SK-N-SH treated with all-trans-retinoic acid at 6 μM for 48 hours (cell line): Measurements from ENCODE around the gene DAB1.
A peak's percentile ranks its signal among the peaks of the same experiment; 100 is the strongest.
"Not testable (repeated sequence)": the region's sequence is repeated elsewhere in the genome, so short reads cannot be mapped to it uniquely, and the experiment has no call there.

Source experiments
- ATAC-seq: fragments of 200-7000 bp; cut with Tn5 transposase; 3 replicates; pipeline ENCODE4 v1.9.1; 2020; ENCODE audit warnings: mild to moderate bottlenecking, moderate library complexity
- ARNTL ChIP-seq: fragments of 450-650 bp; formaldehyde crosslinking; IDR thresholded peaks from 2 replicates; pipeline ENCODE4 v1.5.0; 2020; ENCODE audit warnings: low read depth, mild to moderate bottlenecking, moderate library complexity, borderline replicate concordance
- BACH2 ChIP-seq: fragments of 250-450 bp; sonication (Bioruptor Pico); IDR thresholded peaks from 2 replicates; pipeline ENCODE4 v1.9.0; 2021; ENCODE audit warnings: mild to moderate bottlenecking, borderline replicate concordance
- CSDC2 ChIP-seq: fragments of 250-450 bp; sonication (Bioruptor Pico); IDR thresholded peaks from 2 replicates; pipeline ENCODE4 v1.5.0; 2020; ENCODE audit warnings: mild to moderate bottlenecking, moderate library complexity
- ESRRG ChIP-seq: fragments of 250-450 bp; sonication (Bioruptor Pico); IDR thresholded peaks from 2 replicates; pipeline ENCODE4 v1.6.1; 2021; ENCODE audit warnings: mild to moderate bottlenecking
- GLIS3 ChIP-seq: fragments of 250-450 bp; sonication (Bioruptor Pico); IDR thresholded peaks from 2 replicates; pipeline ENCODE4 v1.5.0; 2020; ENCODE audit warnings: mild to moderate bottlenecking, moderate library complexity
- OSR1 ChIP-seq: fragments of 250-450 bp; sonication (Bioruptor Pico); IDR thresholded peaks from 2 replicates; pipeline ENCODE4 v1.8.0; 2022; ENCODE audit warnings: moderate library complexity, mild to moderate bottlenecking, inconsistent platforms
- PPARA ChIP-seq: fragments of 250-450 bp; sonication (Bioruptor Pico); IDR thresholded peaks from 2 replicates; pipeline ENCODE4 v1.5.0; 2020; ENCODE audit warnings: mild to moderate bottlenecking, borderline replicate concordance
- SNAI2 ChIP-seq: fragments of 250-450 bp; sonication (Bioruptor Pico); IDR thresholded peaks from 2 replicates; pipeline ENCODE4 v1.5.0; 2020; ENCODE audit warnings: mild to moderate bottlenecking, moderate library complexity
- TCF4 ChIP-seq: fragments of 250-450 bp; sonication (Bioruptor Pico); IDR thresholded peaks from 2 replicates; pipeline ENCODE4 v1.8.0; 2021; ENCODE audit warnings: mild to moderate bottlenecking, moderate library complexity, borderline replicate concordance
- TOX ChIP-seq: fragments of 250-450 bp; sonication (Bioruptor Pico); IDR thresholded peaks from 2 replicates; pipeline ENCODE4 v1.8.0; 2021; ENCODE audit warnings: mild to moderate bottlenecking, moderate library complexity, borderline replicate concordance
- ZC3H10 ChIP-seq: fragments of 250-450 bp; sonication (Bioruptor Pico); IDR thresholded peaks from 2 replicates; pipeline ENCODE4 v1.5.1; 2021; ENCODE audit warnings: mild to moderate bottlenecking, moderate library complexity
- ZFP3 ChIP-seq: fragments of 250-450 bp; sonication (Bioruptor Pico); IDR thresholded peaks from 2 replicates; pipeline ENCODE4 v1.5.0; 2020; ENCODE audit warnings: mild to moderate bottlenecking, moderate library complexity
- ZFP30 ChIP-seq: fragments of 450-650 bp; formaldehyde crosslinking; IDR thresholded peaks from 2 replicates; pipeline ENCODE4 v1.5.0; 2022; ENCODE audit warnings: mild to moderate bottlenecking, moderate library complexity
- ZNF565 ChIP-seq: fragments of 450-650 bp; formaldehyde crosslinking; conservative IDR thresholded peaks from 2 replicates; pipeline ENCODE4 v1.5.0; 2020; ENCODE audit warnings: low read depth, mild to moderate bottlenecking, moderate library complexity
- ZNF70 ChIP-seq: fragments of 450-650 bp; formaldehyde crosslinking; IDR thresholded peaks from 2 replicates; pipeline ENCODE4 v1.5.0; 2020; ENCODE audit warnings: mild to moderate bottlenecking, moderate library complexity
- ZNF8 ChIP-seq: fragments of 450-650 bp; formaldehyde crosslinking; IDR thresholded peaks from 2 replicates; pipeline ENCODE4 v1.5.0; 2020; ENCODE audit warnings: mild to moderate bottlenecking, moderate library complexity
- TF ChIP-seq, protein P1 (sequence below): fragments of 250-450 bp; sonication (Bioruptor Pico); IDR thresholded peaks from 2 replicates; pipeline ENCODE4 v1.5.1; 2021; ENCODE audit warnings: mild to moderate bottlenecking, moderate library complexity
- TF ChIP-seq, protein P2 (sequence below): fragments of 250-450 bp; sonication (Bioruptor Pico); IDR thresholded peaks from 2 replicates; pipeline ENCODE4 v1.8.0; 2020; ENCODE audit warnings: mild to moderate bottlenecking, moderate library complexity, borderline replicate concordance
- TF ChIP-seq, protein P3 (sequence below): fragments of 250-450 bp; sonication (Bioruptor Pico); IDR thresholded peaks from 2 replicates; pipeline ENCODE4 v1.8.0; 2021; ENCODE audit warnings: low read depth, mild to moderate bottlenecking, moderate library complexity, borderline replicate concordance

DAB1 gene

DNA sequence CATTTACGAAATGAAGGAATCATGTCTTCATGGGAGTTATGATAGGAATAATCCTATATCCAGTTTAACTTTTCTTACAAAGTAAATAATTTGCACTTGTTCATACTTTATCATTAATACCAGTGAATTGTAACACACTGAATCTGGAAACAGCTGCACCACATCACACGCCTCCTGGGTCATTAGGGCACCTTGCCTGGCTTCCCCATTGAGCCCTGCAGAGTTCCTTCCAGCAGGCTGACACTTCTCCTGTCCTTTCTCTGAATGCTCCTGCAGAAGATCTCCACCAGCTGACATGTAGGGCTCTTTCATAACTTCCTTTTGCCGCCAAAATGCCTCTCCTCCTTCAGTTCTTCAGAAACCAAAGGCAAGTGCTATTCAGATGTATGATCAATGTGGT is 201.1 kb downstream of the DAB1 start:
- no peak for ATAC-seq
- TF ChIP-seq, protein P1, sequence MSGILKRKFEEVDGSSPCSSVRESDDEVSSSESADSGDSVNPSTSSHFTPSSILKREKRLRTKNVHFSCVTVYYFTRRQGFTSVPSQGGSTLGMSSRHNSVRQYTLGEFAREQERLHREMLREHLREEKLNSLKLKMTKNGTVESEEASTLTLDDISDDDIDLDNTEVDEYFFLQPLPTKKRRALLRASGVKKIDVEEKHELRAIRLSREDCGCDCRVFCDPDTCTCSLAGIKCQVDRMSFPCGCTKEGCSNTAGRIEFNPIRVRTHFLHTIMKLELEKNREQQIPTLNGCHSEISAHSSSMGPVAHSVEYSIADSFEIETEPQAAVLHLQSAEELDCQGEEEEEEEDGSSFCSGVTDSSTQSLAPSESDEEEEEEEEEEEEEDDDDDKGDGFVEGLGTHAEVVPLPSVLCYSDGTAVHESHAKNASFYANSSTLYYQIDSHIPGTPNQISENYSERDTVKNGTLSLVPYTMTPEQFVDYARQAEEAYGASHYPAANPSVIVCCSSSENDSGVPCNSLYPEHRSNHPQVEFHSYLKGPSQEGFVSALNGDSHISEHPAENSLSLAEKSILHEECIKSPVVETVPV (CRISPR knock-in tag), result no peak
- TF ChIP-seq ESRRG, result no peak
- no peak for TF ChIP-seq ARNTL (CRISPR knock-in tag)
- no peak for TF ChIP-seq PPARA (CRISPR knock-in tag)
- no peak for TF ChIP-seq TOX
- no peak for TF ChIP-seq ZNF565 (CRISPR knock-in tag)
- TF ChIP-seq ZFP3 (CRISPR knock-in tag), result no peak

DNA sequence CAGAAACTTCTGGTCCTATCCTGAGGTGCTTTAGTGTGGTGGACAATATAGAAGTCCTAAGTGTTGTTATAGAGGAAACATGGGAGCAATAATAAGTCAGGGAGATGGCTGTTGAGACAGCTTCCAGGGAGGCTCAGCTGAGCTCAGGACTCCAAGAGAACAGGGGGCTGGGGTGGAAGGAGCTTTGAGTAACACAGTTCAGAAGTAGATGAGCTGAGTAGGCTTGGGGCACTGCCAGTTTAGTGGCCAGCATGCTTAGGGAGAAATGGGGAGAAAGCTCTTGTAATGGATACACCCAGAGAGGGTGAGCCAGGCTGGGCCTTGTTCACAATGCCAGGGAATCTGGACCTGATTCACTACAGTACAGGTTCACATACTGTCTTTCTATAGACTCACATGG is 201.6 kb downstream of the DAB1 start:
- no peak for ATAC-seq
- no peak for TF ChIP-seq GLIS3
- TF ChIP-seq ZFP3 (CRISPR knock-in tag), result no peak
- TF ChIP-seq, protein P2, sequence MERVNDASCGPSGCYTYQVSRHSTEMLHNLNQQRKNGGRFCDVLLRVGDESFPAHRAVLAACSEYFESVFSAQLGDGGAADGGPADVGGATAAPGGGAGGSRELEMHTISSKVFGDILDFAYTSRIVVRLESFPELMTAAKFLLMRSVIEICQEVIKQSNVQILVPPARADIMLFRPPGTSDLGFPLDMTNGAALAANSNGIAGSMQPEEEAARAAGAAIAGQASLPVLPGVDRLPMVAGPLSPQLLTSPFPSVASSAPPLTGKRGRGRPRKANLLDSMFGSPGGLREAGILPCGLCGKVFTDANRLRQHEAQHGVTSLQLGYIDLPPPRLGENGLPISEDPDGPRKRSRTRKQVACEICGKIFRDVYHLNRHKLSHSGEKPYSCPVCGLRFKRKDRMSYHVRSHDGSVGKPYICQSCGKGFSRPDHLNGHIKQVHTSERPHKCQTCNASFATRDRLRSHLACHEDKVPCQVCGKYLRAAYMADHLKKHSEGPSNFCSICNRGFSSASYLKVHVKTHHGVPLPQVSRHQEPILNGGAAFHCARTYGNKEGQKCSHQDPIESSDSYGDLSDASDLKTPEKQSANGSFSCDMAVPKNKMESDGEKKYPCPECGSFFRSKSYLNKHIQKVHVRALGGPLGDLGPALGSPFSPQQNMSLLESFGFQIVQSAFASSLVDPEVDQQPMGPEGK (CRISPR knock-in tag), result no peak
- TF ChIP-seq, protein P1 (CRISPR knock-in tag), result no peak
- no peak for TF ChIP-seq ARNTL (CRISPR knock-in tag)
- no peak for TF ChIP-seq BACH2

DNA sequence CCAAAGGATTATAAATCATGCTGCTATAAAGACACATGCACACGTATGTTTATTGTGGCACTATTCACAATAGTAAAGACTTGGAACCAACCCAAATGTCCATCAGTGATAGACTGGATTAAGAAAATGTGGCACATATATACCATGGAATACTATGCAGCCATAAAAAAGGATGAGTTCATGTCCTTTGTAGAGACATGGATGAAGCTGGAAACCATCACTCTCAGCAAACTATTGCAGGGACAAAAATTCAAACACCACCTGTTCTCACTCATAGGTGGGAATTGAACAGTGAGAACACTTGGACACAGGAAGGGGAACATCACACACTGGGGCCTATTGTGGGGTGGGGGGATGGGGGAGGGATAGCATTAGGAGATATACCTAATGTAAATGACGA is 203.0 kb downstream of the DAB1 start:
- not testable (repeated sequence) for ATAC-seq

DNA sequence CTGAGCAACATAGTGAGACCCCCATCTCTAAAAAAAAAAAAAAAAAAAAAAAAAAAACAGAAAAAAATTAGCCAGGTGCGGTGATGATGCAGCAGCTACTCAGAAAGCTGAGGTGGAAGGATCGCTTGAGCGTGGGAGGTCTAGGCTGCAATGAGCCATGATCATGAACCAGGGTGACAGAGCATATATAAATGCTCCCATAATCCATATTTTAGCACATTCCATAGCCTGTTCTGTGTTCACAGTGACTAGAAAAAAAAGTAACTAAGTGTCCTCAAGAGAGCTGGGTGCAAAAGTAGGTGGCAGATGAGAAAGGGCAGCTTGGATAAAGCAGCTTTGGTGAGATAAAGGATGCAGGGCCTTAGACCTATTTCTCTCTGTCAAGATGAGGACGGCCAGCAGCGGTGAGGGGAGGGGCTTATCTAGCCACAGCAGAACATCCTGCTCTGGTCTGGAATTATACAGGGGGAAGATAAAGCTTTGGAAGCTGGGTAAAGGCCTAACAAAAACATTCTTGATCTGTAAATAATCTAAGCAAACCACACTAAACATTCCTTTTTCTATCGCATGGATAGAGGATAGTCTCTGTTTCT is 205.3 kb downstream of the DAB1 start:
- ATAC-seq, result peak; percentile 47; the same call in 1 of the 3 replicates
- TF ChIP-seq PPARA (CRISPR knock-in tag), result no peak
- no peak for TF ChIP-seq ZNF70
- no peak for TF ChIP-seq OSR1 (CRISPR knock-in tag)
- TF ChIP-seq, protein P3, sequence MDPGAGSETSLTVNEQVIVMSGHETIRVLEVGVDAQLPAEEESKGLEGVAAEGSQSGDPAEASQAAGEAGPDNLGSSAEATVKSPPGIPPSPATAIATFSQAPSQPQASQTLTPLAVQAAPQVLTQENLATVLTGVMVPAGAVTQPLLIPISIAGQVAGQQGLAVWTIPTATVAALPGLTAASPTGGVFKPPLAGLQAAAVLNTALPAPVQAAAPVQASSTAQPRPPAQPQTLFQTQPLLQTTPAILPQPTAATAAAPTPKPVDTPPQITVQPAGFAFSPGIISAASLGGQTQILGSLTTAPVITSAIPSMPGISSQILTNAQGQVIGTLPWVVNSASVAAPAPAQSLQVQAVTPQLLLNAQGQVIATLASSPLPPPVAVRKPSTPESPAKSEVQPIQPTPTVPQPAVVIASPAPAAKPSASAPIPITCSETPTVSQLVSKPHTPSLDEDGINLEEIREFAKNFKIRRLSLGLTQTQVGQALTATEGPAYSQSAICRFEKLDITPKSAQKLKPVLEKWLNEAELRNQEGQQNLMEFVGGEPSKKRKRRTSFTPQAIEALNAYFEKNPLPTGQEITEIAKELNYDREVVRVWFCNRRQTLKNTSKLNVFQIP (CRISPR knock-in tag), result no peak
- TF ChIP-seq ZNF565 (CRISPR knock-in tag), result no peak
- TF ChIP-seq SNAI2 (CRISPR knock-in tag), result no peak
- no peak for TF ChIP-seq BACH2
- TF ChIP-seq ARNTL (CRISPR knock-in tag), result no peak
- no peak for TF ChIP-seq ZFP30
- TF ChIP-seq, protein P2 (CRISPR knock-in tag), result no peak
- TF ChIP-seq TCF4 (CRISPR knock-in tag), result no peak
- TF ChIP-seq, protein P1 (CRISPR knock-in tag), result no peak
- TF ChIP-seq ZFP3 (CRISPR knock-in tag), result no peak
- TF ChIP-seq ESRRG, result no peak
- TF ChIP-seq TOX, result no peak
- TF ChIP-seq ZNF8 (CRISPR knock-in tag), result no peak
- TF ChIP-seq CSDC2, result no peak
- TF ChIP-seq ZC3H10 (CRISPR knock-in tag), result no peak
